Measurements from ENCODE around the gene PHACTR3.

PHACTR3 gene

DNA sequence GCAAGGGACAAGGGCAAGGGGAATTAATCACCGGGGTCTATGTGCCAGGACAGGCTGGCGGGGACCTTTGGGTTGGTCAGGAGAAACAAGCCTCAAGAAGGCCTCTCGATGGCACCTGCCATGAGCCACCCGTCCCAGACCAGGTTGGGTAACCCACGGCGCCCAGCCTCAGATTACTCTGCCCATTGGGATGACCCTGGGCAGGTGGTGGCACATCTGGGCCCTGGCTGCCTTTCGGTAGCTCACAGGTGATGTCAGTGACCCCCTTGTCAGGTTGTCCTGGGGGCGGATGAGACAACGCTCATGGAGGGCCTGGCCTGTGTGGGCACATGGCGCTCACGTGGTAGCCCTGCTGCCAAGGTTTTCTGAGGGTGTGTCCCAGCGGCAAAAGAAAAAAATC lies 176.9 kb downstream of the PHACTR3 start:
- Histone ChIP-seq H3K27me3 (ENCODE audit: insufficient read depth, low read length) (peaks cover 10% of the 10 kb centered on the region), H3K4me1 (ENCODE audit: insufficient read depth, low read length) (peaks cover 3% of the 10 kb centered on the region), H2AFZ (ENCODE audit: low read depth, low read length) (no peak overlapping the region), H3K36me3 (ENCODE audit: insufficient read depth, low read length) (no peaks in the 10 kb centered on the region), H3K4me3 (ENCODE audit: low read length) (no peak overlapping the region), H3K9me3 (ENCODE audit: low read length) (no peaks in the 10 kb centered on the region)

- Histone ChIP-seq H3K9me3 (ENCODE audit: low read length) (no peaks in the 10 kb centered on the region), H3K4me1 (ENCODE audit: insufficient read depth, low read length) (peaks cover 3% of the 10 kb centered on the region), H3K36me3 (ENCODE audit: insufficient read depth, low read length) (no peaks in the 10 kb centered on the region), H2AFZ (ENCODE audit: low read depth, low read length) (no peak overlapping the region), H3K27me3 (ENCODE audit: insufficient read depth, low read length) (peaks cover 18% of the 10 kb centered on the region), H3K4me3 (ENCODE audit: low read length) (no peak overlapping the region)
Measured at GRCh38 chr20:59782986-59783640, 178.8 kb downstream of the PHACTR3 start.

- H3K27me3 ChIP-seq (ENCODE audit: insufficient read depth, low read length), result peaks cover 20% of the 10 kb centered on the region
- H3K9me3 ChIP-seq (ENCODE audit: low read length), result no peaks in the 10 kb centered on the region
- H3K4me3 ChIP-seq (ENCODE audit: low read length), result no peak overlapping the region
- no peaks in the 10 kb centered on the region for H3K36me3 ChIP-seq (ENCODE audit: insufficient read depth, low read length)
- H2AFZ ChIP-seq (ENCODE audit: low read depth, low read length), result no peak overlapping the region
- H3K4me1 ChIP-seq (ENCODE audit: insufficient read depth, low read length), result peaks cover 3% of the 10 kb centered on the region
Measured at GRCh38 chr20:59783641-59784010, 179.3 kb downstream of the PHACTR3 start.

GRCh38 chr20:59784365-59784764 lies 180.0 kb downstream of the PHACTR3 start:
- no peaks in the 10 kb centered on the region for H3K36me3 ChIP-seq (ENCODE audit: insufficient read depth, low read length)
- H3K4me1 ChIP-seq (ENCODE audit: insufficient read depth, low read length), result peaks cover 3% of the 10 kb centered on the region
- H2AFZ ChIP-seq (ENCODE audit: low read depth, low read length), result no peak overlapping the region
- H3K27me3 ChIP-seq (ENCODE audit: insufficient read depth, low read length), result peaks cover 26% of the 10 kb centered on the region
- H3K9me3 ChIP-seq (ENCODE audit: low read length), result no peaks in the 10 kb centered on the region
- H3K4me3 ChIP-seq (ENCODE audit: low read length), result no peak overlapping the region

GRCh38 chr20:59784791-59785668 lies 180.7 kb downstream of the PHACTR3 start:
- Histone ChIP-seq H3K4me1 (ENCODE audit: insufficient read depth, low read length) (peaks cover 3% of the 10 kb centered on the region), H2AFZ (ENCODE audit: low read depth, low read length) (no peak overlapping the region), H3K9me3 (ENCODE audit: low read length) (no peaks in the 10 kb centered on the region), H3K27me3 (ENCODE audit: insufficient read depth, low read length) (peaks cover 29% of the 10 kb centered on the region), H3K36me3 (ENCODE audit: insufficient read depth, low read length) (no peaks in the 10 kb centered on the region), H3K4me3 (ENCODE audit: low read length) (no peak overlapping the region)

DNA sequence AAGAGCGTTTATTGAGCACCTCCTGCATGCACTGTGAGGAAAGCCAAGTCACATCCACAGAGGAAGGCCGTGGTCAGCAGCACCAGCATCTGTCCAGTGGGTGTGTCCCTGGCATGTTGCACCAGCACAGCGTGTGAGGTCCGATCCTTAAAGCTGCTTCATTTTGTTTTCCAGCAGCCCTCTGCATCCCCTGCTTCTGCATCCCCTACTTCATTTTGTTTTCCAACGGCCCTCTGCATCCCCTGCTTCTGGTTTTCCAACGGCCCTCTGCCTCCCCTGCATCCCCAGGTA lies 181.3 kb downstream of the PHACTR3 start:
- Histone ChIP-seq H3K9me3 (ENCODE audit: low read length) (no peaks in the 10 kb centered on the region), H3K4me3 (ENCODE audit: low read length) (no peak overlapping the region), H3K4me1 (ENCODE audit: insufficient read depth, low read length) (peaks cover 3% of the 10 kb centered on the region), H3K36me3 (ENCODE audit: insufficient read depth, low read length) (no peaks in the 10 kb centered on the region), H3K27me3 (ENCODE audit: insufficient read depth, low read length) (peaks cover 34% of the 10 kb centered on the region), H2AFZ (ENCODE audit: low read depth, low read length) (no peak overlapping the region)

- Histone ChIP-seq H3K27me3 (ENCODE audit: insufficient read depth, low read length) (peaks cover 34% of the 10 kb centered on the region), H3K4me3 (ENCODE audit: low read length) (no peak overlapping the region), H3K4me1 (ENCODE audit: insufficient read depth, low read length) (peaks cover 3% of the 10 kb centered on the region), H3K9me3 (ENCODE audit: low read length) (no peaks in the 10 kb centered on the region), H2AFZ (ENCODE audit: low read depth, low read length) (no peak overlapping the region), H3K36me3 (ENCODE audit: insufficient read depth, low read length) (no peaks in the 10 kb centered on the region)
Measured at GRCh38 chr20:59785986-59786795, 181.9 kb downstream of the PHACTR3 start.

DNA sequence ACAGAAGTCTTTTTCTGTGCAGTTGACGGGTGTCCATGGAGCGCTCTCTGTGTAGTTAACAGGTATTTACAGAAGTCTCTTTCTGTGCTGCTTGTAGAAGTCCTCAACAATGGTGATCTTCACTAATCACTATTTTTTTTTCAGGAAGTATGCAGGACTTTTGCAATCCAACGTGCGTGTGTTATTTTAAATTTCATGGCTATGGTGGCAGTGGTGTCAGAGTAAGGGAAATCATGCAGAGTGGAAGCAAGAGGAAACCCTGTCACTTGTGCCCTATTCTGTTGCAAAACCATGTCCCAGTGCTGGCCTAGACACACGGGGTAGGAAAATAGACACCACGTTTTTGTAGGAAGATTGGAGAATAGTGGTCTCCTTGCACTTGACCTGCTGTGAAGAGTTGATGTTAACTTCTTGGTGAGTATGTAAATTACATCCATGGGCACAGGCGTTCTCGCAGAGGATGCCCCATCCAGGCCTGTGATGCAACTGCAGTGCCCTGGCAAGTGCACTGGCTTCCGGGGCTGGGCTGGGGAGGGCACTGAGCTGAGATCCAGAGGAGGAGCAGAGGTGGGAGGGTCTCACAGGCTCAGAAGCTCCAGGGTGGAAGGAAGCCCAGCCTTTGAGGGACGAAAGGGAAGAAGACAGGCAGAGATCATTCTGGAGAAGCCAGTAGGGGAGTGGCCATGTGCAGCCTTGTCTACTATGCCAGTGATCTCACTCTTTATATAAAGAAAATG lies 182.6 kb downstream of the PHACTR3 start:
- peaks cover 3% of the 10 kb centered on the region for H3K4me1 ChIP-seq (ENCODE audit: insufficient read depth, low read length)
- no peaks in the 10 kb centered on the region for H3K9me3 ChIP-seq (ENCODE audit: low read length)
- peaks cover 34% of the 10 kb centered on the region for H3K27me3 ChIP-seq (ENCODE audit: insufficient read depth, low read length)
- H3K36me3 ChIP-seq (ENCODE audit: insufficient read depth, low read length), result no peaks in the 10 kb centered on the region
- H3K4me3 ChIP-seq (ENCODE audit: low read length), result no peak overlapping the region
- H2AFZ ChIP-seq (ENCODE audit: low read depth, low read length), result no peak overlapping the region

DNA sequence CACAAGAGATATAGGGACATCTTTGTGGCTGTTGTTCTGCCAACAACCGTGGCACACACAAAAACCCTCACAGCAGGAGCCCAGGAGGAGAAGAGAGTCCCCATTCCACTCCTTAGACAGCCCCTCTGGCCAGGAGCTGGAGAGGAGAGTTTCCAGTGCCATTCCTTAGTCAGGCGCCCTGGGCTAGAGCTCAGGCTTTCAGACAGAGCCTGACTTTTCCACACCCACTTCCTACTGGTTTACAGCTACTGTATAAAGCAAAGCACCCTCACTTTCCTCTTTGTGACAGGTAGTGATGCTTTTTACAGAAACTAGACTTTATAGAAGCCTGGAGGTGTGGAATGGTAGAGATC lies 183.2 kb downstream of the PHACTR3 start:
- no peak overlapping the region for H2AFZ ChIP-seq (ENCODE audit: low read depth, low read length)
- peaks cover 34% of the 10 kb centered on the region for H3K27me3 ChIP-seq (ENCODE audit: insufficient read depth, low read length)
- no peak overlapping the region for H3K4me3 ChIP-seq (ENCODE audit: low read length)
- no peaks in the 10 kb centered on the region for H3K9me3 ChIP-seq (ENCODE audit: low read length)
- H3K36me3 ChIP-seq (ENCODE audit: insufficient read depth, low read length), result no peaks in the 10 kb centered on the region
- peaks cover 3% of the 10 kb centered on the region for H3K4me1 ChIP-seq (ENCODE audit: insufficient read depth, low read length)

DNA sequence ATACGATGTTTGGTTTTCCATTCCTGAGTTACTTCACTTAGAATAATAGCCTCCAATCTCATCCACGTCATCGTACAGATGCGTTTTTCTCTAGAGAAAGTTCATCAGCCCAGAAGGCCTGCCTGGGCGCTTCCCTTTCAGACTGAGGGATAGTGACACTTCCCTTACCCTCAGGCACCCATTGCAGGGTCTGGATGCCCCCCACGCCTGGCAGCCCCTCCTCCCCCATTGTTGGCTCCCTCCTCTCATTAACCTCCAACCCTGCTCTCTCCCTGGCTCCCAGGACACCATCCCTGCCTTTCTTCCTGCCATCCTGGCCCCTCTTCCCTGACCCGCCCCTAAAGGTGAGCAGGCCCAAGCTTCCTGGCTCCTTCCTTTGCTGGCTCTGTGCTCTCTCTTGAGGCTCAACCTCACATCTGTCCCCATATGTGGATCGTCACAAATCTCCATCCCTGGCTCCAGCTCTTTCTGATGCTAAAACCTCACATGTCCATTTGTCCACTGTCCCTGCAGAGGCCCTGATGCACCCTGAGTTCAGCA lies 183.9 kb downstream of the PHACTR3 start:
- Histone ChIP-seq H2AFZ (ENCODE audit: low read depth, low read length) (no peak overlapping the region), H3K4me1 (ENCODE audit: insufficient read depth, low read length) (no peaks in the 10 kb centered on the region), H3K27me3 (ENCODE audit: insufficient read depth, low read length) (peaks cover 34% of the 10 kb centered on the region), H3K9me3 (ENCODE audit: low read length) (no peaks in the 10 kb centered on the region), H3K36me3 (ENCODE audit: insufficient read depth, low read length) (no peaks in the 10 kb centered on the region), H3K4me3 (ENCODE audit: low read length) (no peak overlapping the region)

DNA sequence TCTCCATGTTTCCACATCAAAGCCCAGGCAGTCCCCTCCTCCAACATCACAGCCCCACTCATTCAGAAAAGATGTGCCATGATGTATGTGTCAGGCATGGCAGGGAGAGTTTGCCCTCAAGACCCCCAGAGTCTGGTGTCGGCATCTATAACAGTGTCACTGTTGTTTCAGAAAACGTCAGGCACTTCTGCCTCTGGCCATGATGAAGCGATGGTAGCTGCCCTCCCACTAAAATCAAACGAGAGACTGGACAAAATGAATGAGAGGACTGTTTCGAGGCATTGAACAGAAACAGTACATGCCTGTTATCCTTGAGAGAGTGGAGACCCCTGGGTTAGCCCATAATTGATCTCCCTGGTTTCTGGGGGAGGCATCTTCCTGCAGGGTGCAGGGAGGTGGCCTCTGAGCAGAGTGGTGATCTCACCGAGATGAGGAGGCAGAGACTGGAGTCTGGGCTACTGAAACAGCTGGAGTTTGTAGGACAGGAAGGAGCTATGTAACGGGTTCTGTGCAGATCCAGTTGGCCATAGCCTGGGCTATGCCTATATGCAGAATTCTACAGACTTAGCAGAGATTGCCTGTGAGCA lies 184.6 kb downstream of the PHACTR3 start:
- Histone ChIP-seq H3K36me3 (ENCODE audit: insufficient read depth, low read length) (no peaks in the 10 kb centered on the region), H3K9me3 (ENCODE audit: low read length) (no peaks in the 10 kb centered on the region), H2AFZ (ENCODE audit: low read depth, low read length) (no peak overlapping the region), H3K27me3 (ENCODE audit: insufficient read depth, low read length) (peaks cover 34% of the 10 kb centered on the region), H3K4me1 (ENCODE audit: insufficient read depth, low read length) (no peaks in the 10 kb centered on the region), H3K4me3 (ENCODE audit: low read length) (no peak overlapping the region)

GRCh38 chr20:59789686-59790085 lies 185.3 kb downstream of the PHACTR3 start:
- Histone ChIP-seq H3K9me3 (ENCODE audit: low read length) (no peaks in the 10 kb centered on the region), H3K4me3 (ENCODE audit: low read length) (no peak overlapping the region), H3K4me1 (ENCODE audit: insufficient read depth, low read length) (no peaks in the 10 kb centered on the region), H3K36me3 (ENCODE audit: insufficient read depth, low read length) (no peaks in the 10 kb centered on the region), H3K27me3 (ENCODE audit: insufficient read depth, low read length) (peaks cover 33% of the 10 kb centered on the region), H2AFZ (ENCODE audit: low read depth, low read length) (no peak overlapping the region)

Measured in neuron (in vitro differentiated cells).